SK-MEL-5 (cell line): Measurements from ENCODE around the gene CSNK1A1. TPM values are rescaled to one million over a fixed set of nuclear protein-coding genes. Genes with fewer than 3 reads are reported as not detected.
"Not testable (repeated sequence)": the region's sequence is repeated elsewhere in the genome, so short reads cannot be mapped to it uniquely, and the experiment has no call there.

ENCODE experiments used
- DNase-seq: peaks from one replicate; pipeline ENCODE4 v3.0.0-alpha.2; 2016; ENCODE audit warnings: low read depth, low spot score
- in situ Hi-C: cut with HindIII; loops from 2 replicates; pipeline ENCODE4 v1.10.0; 2016; ENCODE audit warnings: low sequenced_read_pairs, high pct_unique_total_duplicates, low pct_unique_long_range_greater_than_20kb
- total RNA-seq: library from RNA; depleted of rRNA; stranded (reverse); fragments of >200 nt; shearing (Covaris generic); gene quantifications from 2 replicates; pipeline ENCODE4 v1.2.3, GENCODE V29; 2014

CSNK1A1 gene
- total RNA-seq, 1 experiment from 2014 or later, result 189 TPM

GRCh38 chr5:149485655-149486615 is 65.3 kb downstream of the CSNK1A1 start:
- in situ Hi-C loops, result no loop called here
- DNase-seq, result peak; percentile 69

- in situ Hi-C loops, result no loop called here
Measured at GRCh38 chr5:149481485-149481884, 69.8 kb downstream of the CSNK1A1 start.

GRCh38 chr5:149478761-149479160 is 72.5 kb downstream of the CSNK1A1 start:
- in situ Hi-C loops, result no loop called here
- no peak for DNase-seq

More at GRCh38 chr5:149481485-149481884, 69.8 kb downstream of the CSNK1A1 start:
- no peak for DNase-seq

- no peak for DNase-seq
- in situ Hi-C loops, result no loop called here
Measured at GRCh38 chr5:149475777-149476176, 75.5 kb downstream of the CSNK1A1 start.

- in situ Hi-C loops, result no loop called here
- no peak for DNase-seq
Measured at GRCh38 chr5:149474198-149474597, 77.0 kb downstream of the CSNK1A1 start.

GRCh38 chr5:149473441-149473840 is 77.8 kb downstream of the CSNK1A1 start:
- in situ Hi-C loops, result no loop called here
- DNase-seq, result no peak

GRCh38 chr5:149472399-149472798 is 78.8 kb downstream of the CSNK1A1 start:
- in situ Hi-C loops, result no loop called here
- DNase-seq, result no peak

GRCh38 chr5:149471406-149472183 is 79.6 kb downstream of the CSNK1A1 start:
- in situ Hi-C loops, result no loop called here
- no peak for DNase-seq

- in situ Hi-C loops, result no loop called here
- no peak for DNase-seq
Measured at GRCh38 chr5:149470942-149471341, 80.3 kb downstream of the CSNK1A1 start.

GRCh38 chr5:149466457-149466972 is 84.7 kb downstream of the CSNK1A1 start:
- DNase-seq, result peak; percentile 67
- in situ Hi-C loops, result no loop called here

GRCh38 chr5:149464796-149465489 is 86.3 kb downstream of the CSNK1A1 start:
- in situ Hi-C loops, result no loop called here
- no peak for DNase-seq

GRCh38 chr5:149461907-149462306 is 89.3 kb downstream of the CSNK1A1 start:
- in situ Hi-C loops, DNase-seq: not testable (repeated sequence)

- no peak for DNase-seq
- in situ Hi-C loops, result no loop called here
Measured at GRCh38 chr5:149459891-149460290, 91.3 kb downstream of the CSNK1A1 start.

- no peak for DNase-seq
- in situ Hi-C loops, result no loop called here
Measured at GRCh38 chr5:149457393-149457763, 93.9 kb downstream of the CSNK1A1 start.

- DNase-seq, result no peak
- in situ Hi-C loops, result no loop called here
Measured at GRCh38 chr5:149456597-149457392, 94.4 kb downstream of the CSNK1A1 start.

GRCh38 chr5:149455889-149456409 is 95.3 kb downstream of the CSNK1A1 start:
- DNase-seq, result peak; percentile 70
- in situ Hi-C loops, result no loop called here
